ENCODE data around the gene GPR84. TPM values are rescaled to one million over a fixed set of nuclear protein-coding genes. Genes with fewer than 3 reads are reported as not detected.

The GPR84 gene
- total and polyA plus RNA-seq, 2 donors (not counting 1 experiment from before 2014, with no cell fraction given) = 0.16 TPM; not detected in 1

GRCh38 chr12:54358945-54359761 is 5.1 kb downstream of the GPR84 start:
- Histone ChIP-seq H2AFZ (ENCODE audit: insufficient read depth, low read depth, low read length, poor library complexity, severe bottlenecking) (peak overlapping the region; percentile 99), H3K9me3 (ENCODE audit: control extremely low read depth in 1 of 3, control insufficient read depth in 2 of 3, insufficient read depth in 1 of 3, low read length in 2 of 3) (no peaks in the 10 kb centered on the region)
- intact Hi-C loops (cut with micrococcal nuclease) = loop anchor here (1.0 to 2.0 kb wide), 6 partner anchors 9 to 632 kb away; partner anchors contain the start of genes CALCOCO1, CBX5, COPZ1 and HNRNPA1

More at GRCh38 chr12:54358945-54359761, 5.1 kb downstream of the GPR84 start:
- peak; percentile 96 for DNase-seq
- H3K4me1 Mint-ChIP-seq = peaks cover 9% of the 10 kb centered on the region
- H3K9me3 Mint-ChIP-seq (ENCODE audit: insufficient read depth) = no peaks in the 10 kb centered on the region
- H3K27ac ChIP-seq (ENCODE audit: low read length in 2 of 2) = peak overlapping the region; percentile 40 to 81
- WGBS (ENCODE audit: insufficient coverage) = 1% methylated on average over 25 of the region's 40 CpGs
- H3K4me1 ChIP-seq (ENCODE audit: control insufficient read depth in 2 of 2, insufficient read depth in 2 of 2, low read length in 2 of 2) = peaks cover 14 to 17% of the 10 kb centered on the region in 2 donors
- peak overlapping the region; percentile 85 for H3K9ac ChIP-seq (ENCODE audit: low read length)
- TF ChIP-seq EZH2 (IDR thresholded peaks at IDR 0.05; ENCODE audit: borderline replicate concordance, insufficient read depth, low read depth, low read length, poor library complexity, severe bottlenecking) (no peak), CTCF (IDR thresholded peaks at IDR 0.05) (no peak)
- no peak overlapping the region for H3K4me3 Mint-ChIP-seq
- POLR2A ChIA-PET = interaction anchor here (0.5 to 1.8 kb wide), 10 partner anchors 10 to 947 kb away, joined by 3 to 8 read pairs (median 3); partner anchors contain the start of genes CBX5, COPZ1 and HNRNPA1
- no peaks in the 10 kb centered on the region for H4K20me1 ChIP-seq (ENCODE audit: control insufficient read depth, insufficient read depth, low read length, poor library complexity, severe bottlenecking)
- peak overlapping the region; percentile 96 for H3K4me2 ChIP-seq (replicated peaks; ENCODE audit: low read depth, low read length, poor library complexity, severe bottlenecking)
- H3K27ac Mint-ChIP-seq = no peak overlapping the region
- no peaks in the 10 kb centered on the region for H3K79me2 ChIP-seq (ENCODE audit: control insufficient read depth, insufficient read depth, low read length)
- peak overlapping the region; percentile 56 to 92 (median 85) for H3K4me3 ChIP-seq (ENCODE audit: control extremely low read depth in 1 of 5, extremely low read depth in 1 of 5, insufficient read depth in 1 of 5, low read depth in 2 of 5, low read length in 4 of 5)
- H3K27me3 ChIP-seq (replicated peaks in 1 of 4; ENCODE audit: control extremely low read depth in 1 of 4, control insufficient read depth in 3 of 4, insufficient read depth in 4 of 4, low read length in 3 of 4) = no peaks in the 10 kb centered on the region
- H3K36me3 ChIP-seq (replicated peaks in 1 of 2; ENCODE audit: control extremely low read depth in 1 of 2, control insufficient read depth in 1 of 2, extremely low read depth in 1 of 2, insufficient read depth in 2 of 2, low read length in 1 of 2) = no peaks in the 10 kb centered on the region
- no peaks in the 10 kb centered on the region for H3K27me3 Mint-ChIP-seq
- ATAC-seq (ENCODE audit: low read depth) = peak; percentile 98
- CTCF ChIA-PET = interaction anchor here (0.8 to 7.8 kb wide), 22 partner anchors 8 to 1353 kb away, joined by 3 to 42 read pairs (median 4); partner anchors contain the start of gene COPZ1
